Activated naive CD4-positive, alpha-beta T cell treated with anti-CD3 and anti-CD28 coated beads, Interleukin-2, amount 50 U/mL, for 24 hours (primary cell): ENCODE measurements around the gene CD9.

Experiments
- H3K27ac Mint-ChIP-seq: one replicate; pipeline ENCODE4 v1.8.0; 2021; ENCODE audit warnings: mild to moderate bottlenecking, mixed read lengths
- H3K27me3 Mint-ChIP-seq: one replicate; pipeline ENCODE4 v1.8.0; 2021; ENCODE audit warnings: mixed read lengths
- H3K36me3 Mint-ChIP-seq: one replicate; pipeline ENCODE4 v1.8.0; 2021; ENCODE audit warnings: mixed read lengths
- H3K4me1 Mint-ChIP-seq: one replicate; pipeline ENCODE4 v1.8.0; 2021; ENCODE audit warnings: mixed read lengths
- H3K4me3 Mint-ChIP-seq: one replicate; pipeline ENCODE4 v1.8.0; 2021; ENCODE audit warnings: mild to moderate bottlenecking, mixed read lengths
- H3K9me3 Mint-ChIP-seq: one replicate; pipeline ENCODE4 v1.8.0; 2021; ENCODE audit warnings: mixed read lengths

CD9 gene

GRCh38 chr12:6235499-6235898 is 35.3 kb downstream of the CD9 start:
- Mint-ChIP-seq H3K27ac (no peak overlapping the region), H3K4me3 (no peak overlapping the region), H3K9me3 (no peaks in the 10 kb centered on the region)

DNA sequence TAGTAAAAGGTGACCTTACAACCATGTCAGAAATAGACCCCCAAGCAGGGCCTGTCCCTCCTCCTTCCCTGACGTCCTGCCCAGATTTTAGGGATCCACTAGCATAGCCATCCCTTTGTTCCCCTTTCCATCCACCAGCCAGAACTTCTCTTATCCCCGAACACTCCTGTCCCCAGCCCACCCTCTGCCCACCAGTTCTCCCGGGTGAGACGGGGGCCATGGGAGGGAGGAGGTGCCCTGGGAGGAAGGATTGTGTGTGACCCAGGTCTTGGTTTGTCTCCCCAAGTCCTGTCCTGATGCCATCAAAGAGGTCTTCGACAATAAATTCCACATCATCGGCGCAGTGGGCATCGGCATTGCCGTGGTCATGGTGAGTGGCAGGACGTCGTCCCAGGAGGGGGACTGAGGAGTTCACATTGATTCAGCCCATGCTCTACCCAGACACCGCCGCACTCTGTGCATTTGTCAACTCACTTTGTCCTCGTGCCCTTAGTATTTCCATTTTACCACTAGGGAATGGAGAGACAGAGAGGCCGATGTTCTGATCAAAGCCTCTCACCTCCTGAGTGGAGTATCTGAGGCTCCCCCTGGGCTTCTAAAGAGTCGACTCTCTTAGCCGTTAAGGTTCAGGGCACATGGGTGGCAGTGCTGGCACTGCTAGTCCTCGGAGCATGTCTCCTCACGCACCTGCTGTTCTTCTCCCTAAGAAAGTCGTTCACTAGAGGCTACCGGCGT is 35.9 kb downstream of the CD9 start:
- H3K9me3 Mint-ChIP-seq: no peaks in the 10 kb centered on the region
- no peaks in the 10 kb centered on the region for H3K27me3 Mint-ChIP-seq
- no peaks in the 10 kb centered on the region for H3K36me3 Mint-ChIP-seq
- peaks cover 20% of the 10 kb centered on the region for H3K4me1 Mint-ChIP-seq
- no peak overlapping the region for H3K27ac Mint-ChIP-seq
- no peak overlapping the region for H3K4me3 Mint-ChIP-seq

More at GRCh38 chr12:6235499-6235898, 35.3 kb downstream of the CD9 start:
- no peaks in the 10 kb centered on the region for H3K36me3 Mint-ChIP-seq
- no peaks in the 10 kb centered on the region for H3K27me3 Mint-ChIP-seq
- H3K4me1 Mint-ChIP-seq: peaks cover 25% of the 10 kb centered on the region

- Mint-ChIP-seq H3K4me1 (peaks cover 14% of the 10 kb centered on the region), H3K4me3 (no peak overlapping the region), H3K9me3 (no peaks in the 10 kb centered on the region), H3K36me3 (no peaks in the 10 kb centered on the region), H3K27ac (no peak overlapping the region), H3K27me3 (no peaks in the 10 kb centered on the region)
Measured at GRCh38 chr12:6236641-6236940, 36.4 kb downstream of the CD9 start.

- Mint-ChIP-seq H3K36me3 (no peaks in the 10 kb centered on the region), H3K27me3 (no peaks in the 10 kb centered on the region), H3K4me1 (peaks cover 4% of the 10 kb centered on the region), H3K27ac (no peak overlapping the region), H3K4me3 (no peak overlapping the region), H3K9me3 (no peaks in the 10 kb centered on the region)
Measured at GRCh38 chr12:6237830-6238229, 37.6 kb downstream of the CD9 start.

DNA sequence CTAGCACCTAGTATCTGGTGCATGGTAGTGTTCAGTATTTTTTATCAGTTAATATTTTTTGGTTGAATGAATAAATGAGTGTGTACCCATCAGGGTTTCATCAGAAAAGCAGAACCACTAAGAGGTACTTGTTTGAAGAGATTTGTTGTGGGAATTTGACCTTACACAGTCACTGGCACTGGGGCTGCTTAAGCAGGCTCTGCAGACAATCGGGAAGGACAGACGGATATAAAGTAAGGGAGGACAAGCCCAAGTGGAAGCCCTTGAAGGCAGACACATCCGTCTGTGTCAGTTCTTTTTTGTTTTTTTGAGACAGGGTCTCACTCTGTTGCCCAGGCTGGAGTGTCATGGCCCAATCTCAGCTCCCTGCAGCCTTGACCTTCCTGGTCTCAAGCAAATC is 38.7 kb downstream of the CD9 start:
- Mint-ChIP-seq H3K36me3 (no peaks in the 10 kb centered on the region), H3K4me1 (no peaks in the 10 kb centered on the region), H3K4me3 (no peak overlapping the region), H3K27ac (no peak overlapping the region), H3K27me3 (no peaks in the 10 kb centered on the region), H3K9me3 (no peaks in the 10 kb centered on the region)

- Mint-ChIP-seq H3K27ac (no peak overlapping the region), H3K4me1 (no peaks in the 10 kb centered on the region), H3K4me3 (no peak overlapping the region), H3K27me3 (no peaks in the 10 kb centered on the region), H3K9me3 (no peaks in the 10 kb centered on the region), H3K36me3 (no peaks in the 10 kb centered on the region)
Measured at GRCh38 chr12:6241495-6241894, 41.3 kb downstream of the CD9 start.

GRCh38 chr12:6249580-6249979 is 49.4 kb downstream of the CD9 start:
- no peak overlapping the region for H3K27ac Mint-ChIP-seq
- no peaks in the 10 kb centered on the region for H3K4me1 Mint-ChIP-seq
- no peaks in the 10 kb centered on the region for H3K9me3 Mint-ChIP-seq
- H3K27me3 Mint-ChIP-seq: no peaks in the 10 kb centered on the region
- no peaks in the 10 kb centered on the region for H3K36me3 Mint-ChIP-seq
- no peak overlapping the region for H3K4me3 Mint-ChIP-seq

DNA sequence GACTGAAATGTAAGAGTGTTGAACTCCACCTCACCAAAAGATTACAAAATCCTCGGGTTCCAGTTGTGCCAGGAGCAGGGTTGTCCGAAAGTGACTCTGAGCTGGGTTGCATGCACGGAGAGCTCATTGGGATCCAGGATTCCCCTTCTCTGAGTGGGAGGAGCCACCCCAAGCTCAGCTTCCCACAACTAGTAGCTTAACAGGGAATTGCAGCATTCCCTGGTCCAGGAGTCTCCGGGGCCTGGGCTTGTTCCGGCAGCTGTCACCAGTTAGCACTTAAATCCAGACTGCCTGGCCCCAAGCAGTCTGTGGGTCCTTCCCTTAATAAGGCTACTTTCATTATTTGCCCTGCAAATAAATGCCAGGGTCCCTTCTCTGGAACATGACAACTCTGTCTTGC is 50.1 kb downstream of the CD9 start:
- H3K27ac Mint-ChIP-seq: no peak overlapping the region
- H3K9me3 Mint-ChIP-seq: no peaks in the 10 kb centered on the region
- no peaks in the 10 kb centered on the region for H3K27me3 Mint-ChIP-seq
- H3K4me3 Mint-ChIP-seq: no peak overlapping the region
- no peaks in the 10 kb centered on the region for H3K36me3 Mint-ChIP-seq
- H3K4me1 Mint-ChIP-seq: no peaks in the 10 kb centered on the region

GRCh38 chr12:6253278-6253677 is 53.1 kb downstream of the CD9 start:
- H3K9me3 Mint-ChIP-seq: no peaks in the 10 kb centered on the region
- no peak overlapping the region for H3K27ac Mint-ChIP-seq
- no peak overlapping the region for H3K4me3 Mint-ChIP-seq
- peaks cover 1% of the 10 kb centered on the region for H3K36me3 Mint-ChIP-seq
- no peaks in the 10 kb centered on the region for H3K4me1 Mint-ChIP-seq
- no peaks in the 10 kb centered on the region for H3K27me3 Mint-ChIP-seq

DNA sequence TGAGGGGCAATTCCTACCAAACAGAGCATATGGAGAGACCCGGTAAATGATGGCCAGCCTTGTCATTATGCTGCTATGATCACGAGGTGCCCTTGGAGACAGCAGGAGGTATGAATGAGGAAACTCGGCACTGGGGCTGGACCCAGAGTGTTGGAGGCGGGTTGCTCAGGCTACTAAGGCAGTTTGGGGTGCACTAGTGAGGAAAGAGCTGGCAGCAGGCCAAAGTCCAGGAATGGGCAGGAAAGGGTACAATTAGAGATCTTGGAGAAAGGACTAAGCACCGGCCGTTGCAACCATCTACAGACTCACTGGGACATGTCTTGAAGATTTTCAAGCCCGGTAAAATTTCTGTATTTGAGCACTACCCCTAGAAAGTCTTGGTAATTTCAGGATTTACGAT is 54.3 kb downstream of the CD9 start:
- H3K4me3 Mint-ChIP-seq: no peak overlapping the region
- H3K9me3 Mint-ChIP-seq: no peaks in the 10 kb centered on the region

DNA sequence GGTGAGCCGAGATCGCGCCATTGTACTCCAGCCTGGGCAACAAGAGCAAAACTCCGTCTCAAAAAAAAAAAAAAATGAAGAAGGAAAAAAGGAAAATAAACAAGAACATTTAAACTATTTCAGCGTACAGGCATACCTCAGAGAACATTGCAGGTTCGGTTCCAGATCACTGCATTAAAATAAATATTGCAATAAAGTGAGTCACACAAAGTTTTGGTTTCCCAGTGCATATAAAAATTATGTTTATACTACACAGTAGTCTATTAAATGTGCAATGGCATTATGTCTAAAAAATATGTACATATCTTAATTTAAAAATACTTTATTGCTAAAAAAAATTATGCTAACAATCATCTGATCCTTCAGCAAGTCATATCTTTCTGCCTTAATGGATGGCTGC is 56.8 kb downstream of the CD9 start:
- Mint-ChIP-seq H3K36me3 (peaks cover 1% of the 10 kb centered on the region), H3K4me1 (no peaks in the 10 kb centered on the region)

More for the DNA sequence above, 54.3 kb downstream of the CD9 start:
- no peaks in the 10 kb centered on the region for H3K4me1 Mint-ChIP-seq
- no peak overlapping the region for H3K27ac Mint-ChIP-seq
- peaks cover 1% of the 10 kb centered on the region for H3K36me3 Mint-ChIP-seq
- H3K27me3 Mint-ChIP-seq: no peaks in the 10 kb centered on the region

GRCh38 chr12:6262211-6262610 is 62.0 kb downstream of the CD9 start:
- H3K27ac Mint-ChIP-seq: no peak overlapping the region
- H3K9me3 Mint-ChIP-seq: no peaks in the 10 kb centered on the region
- H3K4me1 Mint-ChIP-seq: no peaks in the 10 kb centered on the region
- no peaks in the 10 kb centered on the region for H3K27me3 Mint-ChIP-seq
- no peak overlapping the region for H3K4me3 Mint-ChIP-seq
- no peaks in the 10 kb centered on the region for H3K36me3 Mint-ChIP-seq

More for the DNA sequence above, 56.8 kb downstream of the CD9 start:
- Mint-ChIP-seq H3K9me3 (no peaks in the 10 kb centered on the region), H3K27me3 (no peaks in the 10 kb centered on the region), H3K27ac (no peak overlapping the region), H3K4me3 (no peak overlapping the region)

GRCh38 chr12:6262623-6263022 is 62.4 kb downstream of the CD9 start:
- Mint-ChIP-seq H3K27ac (no peak overlapping the region), H3K4me1 (no peaks in the 10 kb centered on the region), H3K4me3 (no peak overlapping the region)

DNA sequence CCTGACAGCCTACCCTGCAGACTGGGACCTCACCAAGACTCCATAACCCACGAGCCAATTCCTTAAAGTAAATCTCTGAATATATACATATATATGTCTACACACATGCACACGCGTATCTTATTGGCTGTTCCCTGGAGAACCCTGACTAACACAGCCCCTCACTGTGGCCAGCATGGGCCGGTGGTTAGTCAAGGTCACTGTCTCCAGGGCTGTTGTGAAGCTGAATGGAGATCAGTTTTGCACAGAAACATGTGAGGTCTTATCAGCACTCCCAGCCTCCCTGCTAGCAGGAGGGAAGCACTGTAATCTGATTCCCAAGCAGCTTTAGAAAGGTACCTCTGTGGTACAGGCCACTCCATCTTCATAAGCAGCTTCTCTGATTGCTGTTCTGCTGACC is 63.7 kb downstream of the CD9 start:
- no peaks in the 10 kb centered on the region for H3K36me3 Mint-ChIP-seq
- H3K27me3 Mint-ChIP-seq: no peaks in the 10 kb centered on the region

More at GRCh38 chr12:6262623-6263022, 62.4 kb downstream of the CD9 start:
- Mint-ChIP-seq H3K27me3 (no peaks in the 10 kb centered on the region), H3K36me3 (no peaks in the 10 kb centered on the region), H3K9me3 (no peaks in the 10 kb centered on the region)

DNA sequence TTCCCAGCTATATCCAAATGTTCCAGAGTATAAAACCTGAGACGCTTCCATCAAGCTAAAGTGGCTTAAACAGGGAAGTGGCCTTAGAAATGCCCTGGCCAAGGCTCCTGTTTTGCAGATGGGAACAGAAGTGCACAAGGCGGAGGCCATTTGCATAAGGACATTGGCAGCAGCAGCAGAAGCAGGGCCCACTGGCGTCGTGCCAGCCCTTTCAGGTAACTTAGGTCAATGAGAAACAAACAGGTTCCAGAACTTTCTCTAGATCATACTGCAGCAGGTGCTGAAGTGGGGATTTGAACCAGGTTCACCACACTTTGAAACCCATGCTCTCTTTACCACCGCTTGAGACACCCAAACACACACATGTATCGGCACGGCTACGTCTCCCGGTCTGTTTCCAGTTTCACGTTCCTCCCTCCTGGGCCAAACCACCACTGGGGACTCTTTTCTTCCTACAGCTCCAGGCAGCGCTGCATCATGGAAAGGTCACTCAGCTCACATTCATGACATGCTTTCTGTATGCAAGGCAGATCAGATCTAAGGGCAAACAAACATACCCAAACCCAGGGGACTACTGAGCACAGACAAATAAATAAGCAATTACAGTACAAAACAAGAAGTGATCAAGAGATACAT is 64.3 kb downstream of the CD9 start:
- Mint-ChIP-seq H3K36me3 (no peaks in the 10 kb centered on the region), H3K9me3 (no peaks in the 10 kb centered on the region), H3K4me1 (no peaks in the 10 kb centered on the region), H3K4me3 (no peak overlapping the region), H3K27me3 (no peaks in the 10 kb centered on the region), H3K27ac (peak overlapping the region; percentile 6)

More for the DNA sequence above, 63.7 kb downstream of the CD9 start:
- H3K9me3 Mint-ChIP-seq: no peaks in the 10 kb centered on the region
- no peaks in the 10 kb centered on the region for H3K4me1 Mint-ChIP-seq
- H3K4me3 Mint-ChIP-seq: no peak overlapping the region
- no peak overlapping the region for H3K27ac Mint-ChIP-seq

- no peaks in the 10 kb centered on the region for H3K27me3 Mint-ChIP-seq
- H3K4me1 Mint-ChIP-seq: no peaks in the 10 kb centered on the region
- no peak overlapping the region for H3K4me3 Mint-ChIP-seq
- peak overlapping the region; percentile 6 for H3K27ac Mint-ChIP-seq
- no peaks in the 10 kb centered on the region for H3K9me3 Mint-ChIP-seq
- H3K36me3 Mint-ChIP-seq: no peaks in the 10 kb centered on the region
Measured at GRCh38 chr12:6265038-6265405, 64.8 kb downstream of the CD9 start.

DNA sequence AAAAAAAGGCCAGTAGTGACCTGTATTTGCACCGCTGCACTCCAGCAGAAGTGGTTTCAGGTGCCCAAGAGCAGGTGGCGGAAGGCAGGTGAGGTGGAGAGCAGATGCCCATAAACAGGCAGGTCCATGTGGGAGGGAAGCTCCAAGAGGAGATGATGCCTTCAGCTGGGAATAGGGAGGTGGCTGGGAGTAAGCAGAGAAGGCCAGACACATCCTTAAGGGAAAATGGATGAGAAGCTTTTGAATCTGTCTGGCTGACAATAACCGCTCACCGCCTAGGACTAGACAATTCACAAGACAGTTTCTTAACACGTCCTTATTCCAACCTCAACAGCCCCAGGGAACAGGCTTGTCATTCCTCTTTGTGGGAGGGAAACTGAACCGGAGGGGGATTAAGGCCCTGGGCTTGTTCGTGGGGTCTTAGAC is 66.4 kb downstream of the CD9 start:
- Mint-ChIP-seq H3K27me3 (no peaks in the 10 kb centered on the region), H3K4me1 (no peaks in the 10 kb centered on the region), H3K27ac (no peak overlapping the region), H3K36me3 (no peaks in the 10 kb centered on the region), H3K9me3 (no peaks in the 10 kb centered on the region), H3K4me3 (no peak overlapping the region)
